ENCODE data around the gene ANO1. TPM values are rescaled to one million over a fixed set of nuclear protein-coding genes. Genes with fewer than 3 reads are reported as not detected.

ANO1 gene
- total RNA-seq, 4 donors from 2014 or later: 25.3 to 107 (median 48.8) TPM

DNA sequence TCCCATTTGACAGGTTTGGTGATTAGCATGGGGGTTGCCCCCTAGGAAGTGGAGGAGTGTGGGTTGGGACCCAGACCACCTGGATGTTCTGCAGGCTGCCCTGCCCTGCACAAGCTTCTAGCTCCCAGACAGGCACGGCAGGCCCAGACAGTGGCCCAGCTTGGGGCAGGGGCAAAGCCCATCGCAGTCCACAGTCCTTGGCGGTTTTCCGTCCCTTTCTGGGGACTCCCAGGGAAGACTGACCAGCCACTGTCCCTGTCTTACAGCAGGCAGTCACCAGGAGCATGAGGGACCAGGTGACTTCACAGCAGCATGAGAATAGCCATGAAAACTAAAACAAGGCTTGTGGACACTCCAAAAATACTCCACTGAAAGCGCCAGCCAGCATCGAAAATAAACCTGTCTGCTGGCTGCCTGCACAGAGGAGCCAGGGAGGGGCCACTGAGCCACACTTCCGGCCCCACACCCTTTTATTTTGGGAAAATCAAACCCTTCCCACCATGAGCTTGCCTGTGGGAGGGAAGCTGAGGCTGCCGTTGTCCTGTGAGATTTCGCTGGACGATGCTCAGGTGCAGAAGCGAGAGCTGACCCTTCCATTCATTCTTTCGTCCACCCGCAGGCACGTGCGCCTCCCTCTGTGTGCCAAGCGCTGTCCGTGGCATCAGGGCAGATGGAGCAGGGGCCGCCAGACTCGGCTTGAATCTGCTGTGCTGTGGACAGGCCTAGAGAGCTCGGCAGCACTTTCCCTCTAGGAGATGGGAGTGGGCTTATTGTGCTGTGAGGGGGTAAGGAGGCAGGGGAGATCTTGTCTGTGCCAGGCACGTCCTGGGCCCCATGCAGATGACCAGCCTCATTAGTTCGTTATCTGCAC, 153.0 kb downstream of the ANO1 start:
- no peak for DNase-seq (ENCODE audit: extremely low spot score)
- Histone ChIP-seq H3K27me3 (no peaks in the 10 kb centered on the region), H3K36me3 (no peaks in the 10 kb centered on the region), H3K27ac (replicated peaks in 1 of 4) (no peak overlapping the region), H3K4me1 (no peaks in the 10 kb centered on the region), H3K4me3 (no peak overlapping the region), H3K9me3 (no peaks in the 10 kb centered on the region)
- intact Hi-C loops (cut with DNase I): no loop called here
- TF ChIP-seq POLR2AphosphoS5 (IDR thresholded peaks at IDR 0.05) (no peak), POLR2A (IDR thresholded peaks at IDR 0.05; ENCODE audit: low read depth) (no peak), EP300 (IDR thresholded peaks at IDR 0.05) (no peak)
- TF ChIP-seq, protein P1, sequence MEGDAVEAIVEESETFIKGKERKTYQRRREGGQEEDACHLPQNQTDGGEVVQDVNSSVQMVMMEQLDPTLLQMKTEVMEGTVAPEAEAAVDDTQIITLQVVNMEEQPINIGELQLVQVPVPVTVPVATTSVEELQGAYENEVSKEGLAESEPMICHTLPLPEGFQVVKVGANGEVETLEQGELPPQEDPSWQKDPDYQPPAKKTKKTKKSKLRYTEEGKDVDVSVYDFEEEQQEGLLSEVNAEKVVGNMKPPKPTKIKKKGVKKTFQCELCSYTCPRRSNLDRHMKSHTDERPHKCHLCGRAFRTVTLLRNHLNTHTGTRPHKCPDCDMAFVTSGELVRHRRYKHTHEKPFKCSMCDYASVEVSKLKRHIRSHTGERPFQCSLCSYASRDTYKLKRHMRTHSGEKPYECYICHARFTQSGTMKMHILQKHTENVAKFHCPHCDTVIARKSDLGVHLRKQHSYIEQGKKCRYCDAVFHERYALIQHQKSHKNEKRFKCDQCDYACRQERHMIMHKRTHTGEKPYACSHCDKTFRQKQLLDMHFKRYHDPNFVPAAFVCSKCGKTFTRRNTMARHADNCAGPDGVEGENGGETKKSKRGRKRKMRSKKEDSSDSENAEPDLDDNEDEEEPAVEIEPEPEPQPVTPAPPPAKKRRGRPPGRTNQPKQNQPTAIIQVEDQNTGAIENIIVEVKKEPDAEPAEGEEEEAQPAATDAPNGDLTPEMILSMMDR (IDR thresholded peaks at IDR 0.05): no peak
- WGBS: 86% methylated on average over 21 of the region's 22 CpGs

DNA sequence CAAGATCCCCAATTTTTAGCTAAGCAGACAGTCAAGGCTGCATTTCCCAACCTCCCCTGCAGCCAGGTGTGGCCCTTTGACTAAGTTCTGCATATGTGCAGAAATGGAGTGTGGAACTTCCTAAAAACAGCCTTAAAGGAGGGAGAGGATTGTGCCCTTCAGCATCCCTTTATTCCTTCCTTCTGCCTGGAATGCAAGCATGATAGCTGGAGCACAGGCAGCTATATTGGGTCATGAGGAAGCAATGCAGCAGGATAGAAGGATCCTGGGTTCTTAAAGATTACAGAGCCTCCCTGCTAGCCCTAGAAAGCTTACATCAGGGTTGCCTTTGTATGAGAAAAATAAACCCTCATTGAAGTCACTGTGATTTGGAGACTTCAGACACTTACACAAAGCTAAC, 154.9 kb downstream of the ANO1 start:
- no peaks in the 10 kb centered on the region for H3K27me3 ChIP-seq
- H3K36me3 ChIP-seq: no peaks in the 10 kb centered on the region
- no peaks in the 10 kb centered on the region for H3K4me1 ChIP-seq
- DNase-seq (ENCODE audit: extremely low spot score): no peak
- H3K9me3 ChIP-seq: no peaks in the 10 kb centered on the region
- no peak overlapping the region for H3K4me3 ChIP-seq
- H3K27ac ChIP-seq (replicated peaks in 1 of 4): no peak overlapping the region
- TF ChIP-seq POLR2AphosphoS5 (IDR thresholded peaks at IDR 0.05) (no peak), POLR2A (IDR thresholded peaks at IDR 0.05; ENCODE audit: low read depth) (no peak), EP300 (IDR thresholded peaks at IDR 0.05) (no peak)
- TF ChIP-seq, protein P1 (IDR thresholded peaks at IDR 0.05): no peak
- intact Hi-C loops (cut with DNase I): no loop called here

DNA sequence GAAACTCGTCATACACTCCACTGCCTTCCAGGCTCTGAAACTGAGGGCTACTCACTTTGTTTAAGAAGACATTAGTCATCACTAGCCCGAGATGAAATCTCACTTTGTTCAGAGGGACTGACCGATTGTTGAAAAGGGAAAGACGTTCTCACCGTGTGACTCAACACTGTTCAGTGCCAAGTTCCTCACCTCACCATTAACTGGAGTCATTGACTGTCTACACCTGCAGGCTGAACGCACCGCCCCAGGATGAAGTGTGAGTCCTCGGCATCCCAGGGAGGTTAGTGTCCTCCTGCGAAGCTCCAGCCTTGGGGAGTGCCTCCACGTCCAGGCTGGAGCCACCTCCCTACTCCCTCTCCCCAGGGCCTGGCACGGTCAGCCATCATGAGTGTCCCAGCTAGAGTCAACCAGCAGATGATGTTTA, 155.4 kb downstream of the ANO1 start:
- intact Hi-C loops (cut with DNase I): no loop called here
- TF ChIP-seq POLR2A (IDR thresholded peaks at IDR 0.05; ENCODE audit: low read depth) (no peak), EP300 (IDR thresholded peaks at IDR 0.05) (no peak), POLR2AphosphoS5 (IDR thresholded peaks at IDR 0.05) (no peak)
- TF ChIP-seq, protein P1 (IDR thresholded peaks at IDR 0.05): no peak
- 57% methylated on average over 11 of the region's 11 CpGs for WGBS

DNA sequence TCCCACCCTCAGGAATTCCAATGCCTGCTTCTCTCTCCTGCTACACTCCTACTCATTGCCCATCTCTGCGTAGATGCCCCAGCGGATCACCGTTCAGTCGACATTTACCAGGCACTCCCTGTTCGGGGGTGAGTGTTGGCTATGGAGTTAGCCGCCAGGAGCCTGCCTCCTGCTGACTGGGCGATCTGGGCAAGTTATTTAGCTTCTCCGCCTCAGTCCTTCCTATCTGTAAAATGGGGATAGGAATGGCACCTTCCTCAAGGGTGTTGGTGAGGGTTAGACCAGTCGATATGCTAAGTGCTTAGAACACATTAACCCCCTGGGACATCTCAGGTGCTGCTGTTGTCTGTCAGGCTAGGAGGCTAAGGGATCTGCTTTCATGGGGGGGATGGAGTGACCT, 155.8 kb downstream of the ANO1 start:
- no peaks in the 10 kb centered on the region for H3K27me3 ChIP-seq
- no peak for DNase-seq (ENCODE audit: extremely low spot score)
- TF ChIP-seq EP300 (IDR thresholded peaks at IDR 0.05) (no peak), POLR2AphosphoS5 (IDR thresholded peaks at IDR 0.05) (no peak), POLR2A (IDR thresholded peaks at IDR 0.05; ENCODE audit: low read depth) (no peak)
- TF ChIP-seq, protein P1 (IDR thresholded peaks at IDR 0.05): no peak
- H3K27ac ChIP-seq (replicated peaks in 1 of 4): no peak overlapping the region
- H3K9me3 ChIP-seq: no peaks in the 10 kb centered on the region
- no peaks in the 10 kb centered on the region for H3K4me1 ChIP-seq
- 86% methylated on average over 9 of the region's 9 CpGs for WGBS
- H3K4me3 ChIP-seq: no peak overlapping the region
- H3K36me3 ChIP-seq: no peaks in the 10 kb centered on the region
- intact Hi-C loops (cut with DNase I): no loop called here

More for the DNA sequence above, 155.4 kb downstream of the ANO1 start:
- H3K9me3 ChIP-seq: no peaks in the 10 kb centered on the region
- no peaks in the 10 kb centered on the region for H3K4me1 ChIP-seq
- no peaks in the 10 kb centered on the region for H3K27me3 ChIP-seq
- no peak for DNase-seq (ENCODE audit: extremely low spot score)
- no peak overlapping the region for H3K4me3 ChIP-seq
- no peak overlapping the region for H3K27ac ChIP-seq (replicated peaks in 1 of 4)
- H3K36me3 ChIP-seq: no peaks in the 10 kb centered on the region

Small RNAs within 50 kb of the gene (small RNA-seq; reads per million reads assigned to genes)
- gene RNU6-1175P: 0 reads per million in 3 donors

Other genes with a start within 250 kb of the ANO1 start
- 10 to 100 TPM; 14.5 to 33.3 (median 21.5) TPM for gene FADD, start 125.0 kb downstream of the ANO1 start, total RNA-seq
- gene PPFIA1, start 192.4 kb downstream of the ANO1 start, total RNA-seq: 10 to 100 TPM; 46.3 to 51.5 (median 47.2) TPM

Data from esophagus muscularis mucosa (tissue), 4 donors.